ENCODE measurements around the gene S100A2. TPM values are rescaled to one million over a fixed set of nuclear protein-coding genes. Genes with fewer than 3 reads are reported as not detected.

Gene S100A2
- total RNA-seq, 6 experiments from 2014 or later, result 7.4 to 12.5 (median 10.4) TPM

GRCh38 chr1:153549741-153550397, 15.8 kb downstream of the S100A2 start:
- Mint-ChIP-seq H3K4me1 (ENCODE audit: low read depth) (peaks cover 95% of the 10 kb centered on the region), H3K4me3 (no peak overlapping the region; the same call in 1 of the 2 replicates), H3K36me3 (ENCODE audit: low read depth) (peaks cover 1% of the 10 kb centered on the region; the same call in 1 of the 2 replicates), H3K27me3 (ENCODE audit: insufficient read depth) (peaks cover 5% of the 10 kb centered on the region), H3K9me3 (no peaks in the 10 kb centered on the region), H3K27ac (peak overlapping the region; percentile 95)
- TF ChIP-seq CTCF (IDR thresholded peaks at IDR 0.05), result 0 out of 2 replicates have a peak, but pooled peaks have one; percentile 22
- no peak for DNase-seq

- no peaks in the 10 kb centered on the region for H3K9me3 Mint-ChIP-seq
Measured at GRCh38 chr1:153548722-153549688, 16.6 kb downstream of the S100A2 start, which contains the start of gene S100A3. S100A3 (minus strand) TSS chr1:153549258; CDS start chr1:153548485, 773 bp downstream.

GRCh38 chr1:153547560-153548551, 17.8 kb downstream of the S100A2 start:
- no peak for DNase-seq
- Mint-ChIP-seq H3K27me3 (ENCODE audit: insufficient read depth) (peaks cover 5% of the 10 kb centered on the region), H3K4me3 (no peak overlapping the region), H3K4me1 (ENCODE audit: low read depth) (peaks cover 95% of the 10 kb centered on the region), H3K36me3 (ENCODE audit: low read depth) (peaks cover 21% of the 10 kb centered on the region; the same call in 1 of the 2 replicates), H3K27ac (peak overlapping the region; percentile 95), H3K9me3 (no peaks in the 10 kb centered on the region)
- TF ChIP-seq CTCF (IDR thresholded peaks at IDR 0.05), result no peak

More at GRCh38 chr1:153548722-153549688, 16.6 kb downstream of the S100A2 start, which contains the start of gene S100A3:
- Mint-ChIP-seq H3K36me3 (ENCODE audit: low read depth) (peaks cover 10% of the 10 kb centered on the region; the same call in 1 of the 2 replicates), H3K4me1 (ENCODE audit: low read depth) (peaks cover 95% of the 10 kb centered on the region), H3K27me3 (ENCODE audit: insufficient read depth) (peaks cover 5% of the 10 kb centered on the region), H3K27ac (peak within 1 kb of the TSS; percentile 95), H3K4me3 (peak within 1 kb of the TSS; percentile 40)
- peak; percentile 67 for TF ChIP-seq CTCF (IDR thresholded peaks at IDR 0.05)
- DNase-seq, result peak; percentile 85

GRCh38 chr1:153546796-153547559, 18.7 kb downstream of the S100A2 start:
- Mint-ChIP-seq H3K4me1 (ENCODE audit: low read depth) (peaks cover 95% of the 10 kb centered on the region), H3K4me3 (peak overlapping the region; percentile 93), H3K27me3 (ENCODE audit: insufficient read depth) (peaks cover 5% of the 10 kb centered on the region), H3K36me3 (ENCODE audit: low read depth) (peaks cover 26% of the 10 kb centered on the region; the same call in 1 of the 2 replicates), H3K27ac (peak overlapping the region; percentile 95), H3K9me3 (no peaks in the 10 kb centered on the region)
- no peak for DNase-seq
- TF ChIP-seq CTCF (IDR thresholded peaks at IDR 0.05), result peak; percentile 23

All from HFFc6 (cell line).